ENCODE measurements around the gene HLA-DQB2. TPM values are rescaled to one million over a fixed set of nuclear protein-coding genes. Genes with fewer than 3 reads are reported as not detected.
"Not testable (repeated sequence)": the region's sequence is repeated elsewhere in the genome, so short reads cannot be mapped to it uniquely, and the experiment has no call there.

HLA-DQB2 gene
- total RNA-seq, 1 donor from 2014 or later, result 2.9 TPM

- DNase-seq (ENCODE audit: low spot score), result no peak
- intact Hi-C loops (cut with DNase I), result no loop called here
These were observed 2.3 kb downstream of the HLA-DQB2 start for GRCh38 chr6:32761072-32761471.

DNA sequence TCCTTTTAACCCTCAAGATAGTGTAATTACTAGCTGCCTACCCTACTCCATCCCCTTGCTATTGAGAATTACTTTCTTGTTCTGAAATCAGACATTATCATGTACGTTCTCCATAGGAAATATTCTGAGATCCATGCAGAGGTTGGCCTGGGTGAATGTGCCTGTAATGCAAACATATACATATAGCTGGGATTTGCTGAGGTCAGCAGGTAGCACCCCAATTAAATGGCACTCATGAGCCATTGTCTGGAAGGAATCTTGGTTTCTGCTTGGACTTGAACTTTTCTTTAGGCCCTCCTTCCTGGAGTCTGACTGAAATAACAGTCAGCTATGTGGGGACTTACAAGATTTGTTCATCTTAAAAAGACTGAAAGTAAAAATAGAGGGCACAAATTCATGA, 3.7 kb downstream of the HLA-DQB2 start:
- intact Hi-C loops (cut with DNase I), result no loop called here

DNA sequence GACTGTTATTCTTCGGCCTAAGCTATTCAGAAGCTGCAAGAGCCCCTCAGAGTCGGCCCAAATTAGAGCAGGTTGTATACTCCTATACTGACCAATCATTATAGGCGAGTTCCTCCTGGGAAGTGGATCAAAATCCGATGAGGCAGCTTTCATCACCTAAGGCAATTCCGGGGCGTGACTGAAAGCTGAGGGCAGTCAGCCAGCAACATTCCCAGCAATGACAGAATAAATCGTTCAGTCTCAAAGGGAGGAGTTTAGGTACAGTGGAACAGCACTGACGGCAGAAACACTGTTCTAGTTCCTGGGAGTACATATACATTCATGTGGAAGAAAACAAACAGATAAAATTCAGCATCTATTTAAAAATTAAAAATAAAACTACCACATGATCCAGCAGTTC, 10.8 kb downstream of the HLA-DQB2 start:
- intact Hi-C loops (cut with DNase I), result no loop called here
- no peak for DNase-seq (ENCODE audit: low spot score)

More for the DNA sequence above, 3.7 kb downstream of the HLA-DQB2 start:
- DNase-seq (ENCODE audit: low spot score), result no peak

DNA sequence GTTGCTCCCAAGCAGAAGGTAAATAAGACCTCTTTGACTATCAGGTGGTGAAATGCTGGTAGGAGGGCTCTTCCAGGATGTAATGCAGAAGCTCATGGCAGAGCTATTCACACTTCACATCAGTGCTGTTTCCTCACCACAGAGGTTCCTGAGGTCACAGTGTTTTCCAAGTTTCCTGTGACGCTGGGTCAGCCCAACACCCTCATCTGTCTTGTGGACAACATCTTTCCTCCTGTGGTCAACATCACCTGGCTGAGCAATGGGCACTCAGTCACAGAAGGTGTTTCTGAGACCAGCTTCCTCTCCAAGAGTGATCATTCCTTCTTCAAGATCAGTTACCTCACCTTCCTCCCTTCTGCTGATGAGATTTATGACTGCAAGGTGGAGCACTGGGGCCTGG, 17.7 kb downstream of the HLA-DQB2 start:
- DNase-seq (ENCODE audit: low spot score), result not testable (repeated sequence)
- intact Hi-C loops (cut with DNase I), result loop anchor here (5.0 kb wide), 1 partner anchor 103 kb away; no protein-coding TSS in a partner anchor

GRCh38 chr6:32744776-32745175, 18.6 kb downstream of the HLA-DQB2 start:
- DNase-seq (ENCODE audit: low spot score), result no peak
- intact Hi-C loops (cut with DNase I), result loop anchor here (5.0 kb wide), 1 partner anchor 102 kb away; no protein-coding TSS in a partner anchor

DNA sequence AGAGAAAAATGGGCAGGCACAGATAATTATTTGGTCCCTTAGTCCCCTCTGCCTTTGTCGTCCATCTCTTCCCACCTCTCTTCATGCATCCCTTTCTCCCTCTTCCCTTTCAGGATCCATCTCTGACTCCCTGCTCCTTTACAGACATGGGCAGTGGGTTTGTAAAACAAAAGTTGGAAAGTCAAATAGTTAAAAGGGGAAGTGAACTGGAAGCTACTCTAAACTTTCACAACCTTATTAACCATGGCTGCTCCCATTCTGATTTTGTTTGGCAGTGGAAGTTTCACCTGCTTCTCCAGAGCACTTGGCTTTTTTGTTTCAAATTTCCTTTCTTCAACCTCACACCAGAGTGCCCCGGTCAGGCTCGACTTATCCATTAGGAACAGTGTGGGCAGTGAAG, 21.0 kb downstream of the HLA-DQB2 start:
- intact Hi-C loops (cut with DNase I), result no loop called here
- no peak for DNase-seq (ENCODE audit: low spot score)

DNA sequence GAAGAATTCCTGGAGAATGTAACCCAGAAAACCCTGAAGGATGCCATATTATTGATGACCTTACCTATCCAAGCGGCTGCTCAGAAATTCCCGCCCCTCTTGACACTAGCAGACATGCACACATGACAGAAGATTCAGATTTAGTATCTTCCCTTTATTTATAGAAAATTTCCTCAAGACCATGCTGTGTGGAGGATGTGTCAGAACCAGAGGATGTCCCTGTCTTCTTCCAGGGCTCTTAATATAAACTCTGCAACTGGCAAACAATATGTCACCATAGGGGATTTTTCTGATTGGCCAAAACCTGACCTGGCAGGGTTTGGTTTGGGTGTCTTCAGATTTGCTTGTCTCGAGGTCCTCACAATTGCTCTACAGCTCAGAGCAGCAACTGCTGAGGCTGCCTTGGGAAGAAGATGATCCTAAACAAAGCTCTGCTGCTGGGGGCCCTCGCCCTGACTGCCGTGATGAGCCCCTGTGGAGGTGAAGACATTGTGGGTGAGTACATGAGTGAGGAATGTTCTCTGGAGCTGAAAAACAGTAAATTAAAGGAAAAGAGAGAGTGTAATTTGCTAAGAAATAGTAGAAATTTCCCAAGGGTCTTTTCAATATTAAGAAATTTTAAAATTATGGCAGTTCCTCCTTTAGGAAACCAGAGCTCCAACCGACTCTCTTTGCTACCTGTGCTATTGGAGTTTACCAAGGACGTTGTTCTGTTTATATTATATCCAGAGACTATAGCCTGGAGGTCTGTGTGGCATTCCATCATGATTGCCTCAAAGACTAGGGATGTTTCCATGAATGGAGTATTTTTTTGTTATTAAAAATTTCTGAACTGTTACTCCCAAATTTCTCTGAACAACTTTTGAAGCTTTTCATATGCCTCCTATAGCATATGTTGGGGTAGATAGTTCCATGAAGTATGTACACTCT, 22.0 kb downstream of the HLA-DQB2 start, which contains the start of gene HLA-DQA2:
Gene HLA-DQA2, plus strand, starts transcription at position 361 of the 930 bp plus-strand sequence. Its CDS starts 53 bp downstream, at position 414.
- intact Hi-C loops (cut with DNase I), result no loop called here
- DNase-seq (ENCODE audit: low spot score), result no peak

GRCh38 chr6:32738126-32738525, 25.2 kb downstream of the HLA-DQB2 start:
- DNase-seq (ENCODE audit: low spot score), result no peak
- intact Hi-C loops (cut with DNase I), result no loop called here

DNA sequence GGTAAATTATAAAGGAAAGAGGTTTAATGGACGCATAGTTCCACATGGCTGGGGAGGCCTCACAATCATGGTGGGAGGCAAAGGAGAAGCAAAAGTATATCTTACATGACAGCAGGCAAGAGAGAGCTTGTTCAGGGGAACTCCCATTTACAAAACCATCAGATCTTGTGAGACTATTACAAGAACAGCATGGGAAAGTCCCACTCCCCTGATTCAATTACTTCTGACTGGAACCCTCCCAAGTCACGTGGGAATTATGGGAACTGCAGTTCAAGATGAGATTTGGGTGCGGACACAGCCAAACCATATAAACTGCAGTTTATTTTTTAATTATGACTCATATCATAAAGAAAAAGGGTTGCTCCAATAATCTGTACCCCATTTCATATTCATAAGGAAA, 44.5 kb downstream of the HLA-DQB2 start:
- intact Hi-C loops (cut with DNase I), result no loop called here
- no peak for DNase-seq (ENCODE audit: low spot score)

- intact Hi-C loops (cut with DNase I), result no loop called here
- no peak for DNase-seq (ENCODE audit: low spot score)
These were observed 46.9 kb downstream of the HLA-DQB2 start for GRCh38 chr6:32716396-32716795.

- no peak for DNase-seq (ENCODE audit: low spot score)
- intact Hi-C loops (cut with DNase I), result no loop called here
These were observed 50.1 kb downstream of the HLA-DQB2 start for GRCh38 chr6:32713241-32713640.

DNA sequence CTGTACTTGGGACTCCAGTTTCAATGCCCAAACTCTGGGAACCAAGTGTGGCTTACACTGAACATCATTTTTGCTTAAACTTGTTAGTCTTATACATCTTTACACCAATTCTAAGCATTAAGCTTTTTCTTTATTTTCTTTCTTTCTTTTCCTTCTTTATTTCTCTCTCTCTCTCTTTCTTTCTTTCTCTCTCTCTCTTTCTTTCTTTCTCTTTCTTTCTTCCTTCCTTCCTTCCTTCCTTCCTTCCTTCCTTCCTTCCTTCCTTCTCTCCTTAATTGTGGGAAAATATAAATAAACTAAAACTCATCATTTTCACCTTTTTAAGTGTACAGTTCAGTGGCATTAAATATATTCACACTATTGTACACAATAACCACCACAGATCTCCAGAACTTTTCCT, 53.7 kb downstream of the HLA-DQB2 start:
- DNase-seq (ENCODE audit: low spot score), result no peak
- intact Hi-C loops (cut with DNase I), result no loop called here

Small RNA genes lying within 50 kb of the gene (microRNA-seq; reads per million reads assigned to microRNA genes)
- not detected for gene MIR3135B

Other genes with a start within 250 kb of the HLA-DQB2 start
- 14.0 TPM for gene HLA-DRB5, start 233.2 kb downstream of the HLA-DQB2 start, total RNA-seq
- 27.6 TPM for gene HLA-DRB1, start 173.7 kb downstream of the HLA-DQB2 start, total RNA-seq
- 5.2 TPM for gene HLA-DQA1, start 126.1 kb downstream of the HLA-DQB2 start, total RNA-seq
- gene HLA-DQB1, start 96.9 kb downstream of the HLA-DQB2 start, total RNA-seq, result 3.7 TPM
- 2.8 TPM for gene HLA-DQA2, start 22.1 kb downstream of the HLA-DQB2 start, total RNA-seq
- 0.35 TPM for gene HLA-DOB, start 53.5 kb upstream of the HLA-DQB2 start, total RNA-seq
- gene TAP2, start 75.2 kb upstream of the HLA-DQB2 start, total RNA-seq, result 12.7 TPM
- 11.7 TPM for gene PSMB8, start 80.5 kb upstream of the HLA-DQB2 start, total RNA-seq
- 18.1 TPM for gene TAP1, start 90.2 kb upstream of the HLA-DQB2 start, total RNA-seq
- 14.2 TPM for gene PSMB9, start 90.7 kb upstream of the HLA-DQB2 start, total RNA-seq
- gene HLA-DMB, start 177.5 kb upstream of the HLA-DQB2 start, total RNA-seq, result 7.9 TPM
- 13.7 TPM for gene HLA-DMA, start 189.6 kb upstream of the HLA-DQB2 start, total RNA-seq
- 88.7 TPM for gene BRD2, start 205.1 kb upstream of the HLA-DQB2 start, total RNA-seq
- gene HLA-DOA, start 246.1 kb upstream of the HLA-DQB2 start, total RNA-seq, result 1.6 TPM

Measured in cardiac septum (tissue), 1 donor.